Measurements from ENCODE around the gene OR6M1. TPM values are rescaled to one million over a fixed set of nuclear protein-coding genes. Genes with fewer than 3 reads are reported as not detected.

The OR6M1 gene
- total RNA-seq, 1 experiment from 2014 or later, result not detected

GRCh38 chr11:123775715-123776549 lies 30.2 kb downstream of the OR6M1 start:
- no peak for DNase-seq (ENCODE audit: low read depth)

- DNase-seq (ENCODE audit: low read depth), result no peak
These were observed 30.9 kb downstream of the OR6M1 start for GRCh38 chr11:123775289-123775688.

- DNase-seq (ENCODE audit: low read depth), result no peak
These were observed 32.2 kb downstream of the OR6M1 start for GRCh38 chr11:123773959-123774358.

GRCh38 chr11:123773026-123773425 lies 33.1 kb downstream of the OR6M1 start:
- DNase-seq (ENCODE audit: low read depth), result no peak

GRCh38 chr11:123771664-123772063 lies 34.5 kb downstream of the OR6M1 start:
- DNase-seq (ENCODE audit: low read depth), result no peak

- no peak for DNase-seq (ENCODE audit: low read depth)
These were observed 35.4 kb downstream of the OR6M1 start for GRCh38 chr11:123770712-123771111.

GRCh38 chr11:123765601-123766000 lies 40.5 kb downstream of the OR6M1 start:
- no peak for DNase-seq (ENCODE audit: low read depth)

- no peak for DNase-seq (ENCODE audit: low read depth)
These were observed 43.7 kb downstream of the OR6M1 start for GRCh38 chr11:123762422-123762821.

GRCh38 chr11:123760894-123761293 lies 45.3 kb downstream of the OR6M1 start:
- no peak for DNase-seq (ENCODE audit: low read depth)

- no peak for DNase-seq (ENCODE audit: low read depth)
These were observed 48.2 kb downstream of the OR6M1 start for GRCh38 chr11:123757976-123758375.

- no peak for DNase-seq (ENCODE audit: low read depth)
These were observed 50.3 kb downstream of the OR6M1 start for GRCh38 chr11:123755813-123756212.

Small RNA genes lying within 50 kb of the gene (small RNA-seq; reads per million reads assigned to genes)
- not detected for gene RNU1-21P

Other genes with a start within 250 kb of the OR6M1 start
- gene SCN3B, start 151.7 kb downstream of the OR6M1 start, total RNA-seq (2014; rRNA removed; shearing (Covaris generic)), result 0.03 and 0.06 TPM in 2 replicates
- 9.7 and 11.3 TPM in 2 replicates for gene ZNF202, start 64.7 kb downstream of the OR6M1 start, total RNA-seq (2014; rRNA removed; shearing (Covaris generic))
- not detected in 2 replicates for gene OR6X1, start 51.8 kb downstream of the OR6M1 start, total RNA-seq (2014; rRNA removed; shearing (Covaris generic))
- gene TMEM225, start 79.3 kb upstream of the OR6M1 start, total RNA-seq (2014; rRNA removed; shearing (Covaris generic)), result not detected in 2 replicates
- gene OR8D4, start 95.8 kb upstream of the OR6M1 start, total RNA-seq (2014; rRNA removed; shearing (Covaris generic)), result not detected in 2 replicates
- gene OR4D5, start 133.3 kb upstream of the OR6M1 start, total RNA-seq (2014; rRNA removed; shearing (Covaris generic)), result not detected in 2 replicates
- gene OR6T1, start 137.5 kb upstream of the OR6M1 start, total RNA-seq (2014; rRNA removed; shearing (Covaris generic)), result not detected in 2 replicates
- not detected in 2 replicates for gene OR10S1, start 171.4 kb upstream of the OR6M1 start, total RNA-seq (2014; rRNA removed; shearing (Covaris generic))
- gene OR10G6, start 188.8 kb upstream of the OR6M1 start, total RNA-seq (2014; rRNA removed; shearing (Covaris generic)), result not detected in 2 replicates
- gene OR10G4, start 206.6 kb upstream of the OR6M1 start, total RNA-seq (2014; rRNA removed; shearing (Covaris generic)), result not detected in 2 replicates
- not detected in 2 replicates for gene OR10G9, start 216.7 kb upstream of the OR6M1 start, total RNA-seq (2014; rRNA removed; shearing (Covaris generic))
- not detected in 2 replicates for gene OR10G8, start 220.4 kb upstream of the OR6M1 start, total RNA-seq (2014; rRNA removed; shearing (Covaris generic))
- not detected in 2 replicates for gene OR10G7, start 235.0 kb upstream of the OR6M1 start, total RNA-seq (2014; rRNA removed; shearing (Covaris generic))

Measured in HT1080 (cell line).